Upper lobe of left lung (tissue), 4 donors: Measurements from ENCODE around the gene MYO9A.

ENCODE experiments used
- EP300 ChIP-seq, 4 donors: sonication (generic); formaldehyde crosslinking; IDR thresholded peaks; one replicate each; pipeline ENCODE4 v1.5.1; 2017; ENCODE audit warnings: antibody characterized with exemption in 4 of 4, control low read depth in 2 of 4
- POLR2A ChIP-seq, 4 donors: fragments of 450-650 bp; IDR thresholded peaks; one replicate each; pipeline ENCODE4 v1.5.1; 2016 to 2017; ENCODE audit warnings: antibody characterized with exemption in 4 of 4, mild to moderate bottlenecking in 2 of 4
- POLR2AphosphoS5 ChIP-seq, 2 donors: sonication (generic); formaldehyde crosslinking; IDR thresholded peaks; one replicate each; pipeline ENCODE4 v1.5.1; 2017; ENCODE audit warnings: antibody characterized with exemption in 2 of 2
- TF ChIP-seq, protein P1 (sequence below), 6 experiments: fragments of 450-650 bp in 4 of 6; fragments of 200-600 bp in 2 of 6; sonication (generic) in 2 of 6; IDR thresholded peaks; one replicate each; pipeline ENCODE4 v1.5.1; 2016 to 2019; ENCODE audit warnings: antibody characterized with exemption in 6 of 6

DNA sequence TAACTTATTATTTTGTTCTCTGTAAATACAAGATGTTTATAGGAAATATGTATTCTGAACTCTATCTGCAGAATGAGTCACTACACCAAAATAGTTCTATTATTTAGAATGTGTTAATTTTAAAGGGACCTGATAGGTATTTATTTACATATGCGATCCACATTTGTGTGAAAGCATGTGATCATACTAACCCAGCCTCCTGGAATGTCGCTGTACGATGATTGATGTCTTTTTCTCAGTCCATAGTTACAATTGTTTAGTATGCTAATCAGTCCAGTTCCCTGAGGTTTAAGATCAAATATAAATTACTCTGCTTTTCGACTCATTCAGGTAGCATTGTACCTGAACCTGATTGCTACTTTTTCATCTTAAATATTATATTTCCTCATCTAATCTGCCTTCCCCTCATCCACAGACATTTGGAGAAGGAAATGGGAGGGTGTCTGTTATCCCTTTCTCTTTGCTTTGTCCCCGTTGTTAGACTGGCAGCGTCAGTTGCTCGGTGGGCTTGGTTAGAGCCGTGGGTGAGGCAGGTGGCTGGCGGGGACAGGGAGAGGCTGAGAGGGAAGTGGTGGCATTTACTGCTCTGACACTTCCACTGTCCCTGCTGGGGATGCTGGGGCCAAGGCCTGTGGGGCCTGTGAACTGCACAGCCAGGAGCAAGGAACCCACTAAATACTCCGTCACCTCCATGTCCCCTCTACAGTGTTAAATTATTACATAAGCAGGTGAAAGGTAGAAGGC lies 335.4 kb downstream of the MYO9A start:
- TF ChIP-seq POLR2A (IDR thresholded peaks at IDR 0.05) (no peak), POLR2AphosphoS5 (IDR thresholded peaks at IDR 0.05) (no peak), EP300 (IDR thresholded peaks at IDR 0.05) (no peak)
- TF ChIP-seq, protein P1, sequence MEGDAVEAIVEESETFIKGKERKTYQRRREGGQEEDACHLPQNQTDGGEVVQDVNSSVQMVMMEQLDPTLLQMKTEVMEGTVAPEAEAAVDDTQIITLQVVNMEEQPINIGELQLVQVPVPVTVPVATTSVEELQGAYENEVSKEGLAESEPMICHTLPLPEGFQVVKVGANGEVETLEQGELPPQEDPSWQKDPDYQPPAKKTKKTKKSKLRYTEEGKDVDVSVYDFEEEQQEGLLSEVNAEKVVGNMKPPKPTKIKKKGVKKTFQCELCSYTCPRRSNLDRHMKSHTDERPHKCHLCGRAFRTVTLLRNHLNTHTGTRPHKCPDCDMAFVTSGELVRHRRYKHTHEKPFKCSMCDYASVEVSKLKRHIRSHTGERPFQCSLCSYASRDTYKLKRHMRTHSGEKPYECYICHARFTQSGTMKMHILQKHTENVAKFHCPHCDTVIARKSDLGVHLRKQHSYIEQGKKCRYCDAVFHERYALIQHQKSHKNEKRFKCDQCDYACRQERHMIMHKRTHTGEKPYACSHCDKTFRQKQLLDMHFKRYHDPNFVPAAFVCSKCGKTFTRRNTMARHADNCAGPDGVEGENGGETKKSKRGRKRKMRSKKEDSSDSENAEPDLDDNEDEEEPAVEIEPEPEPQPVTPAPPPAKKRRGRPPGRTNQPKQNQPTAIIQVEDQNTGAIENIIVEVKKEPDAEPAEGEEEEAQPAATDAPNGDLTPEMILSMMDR (IDR thresholded peaks at IDR 0.05): no peak
